ENCODE data around the gene CXCR5.

GRCh38 chr11:118873804-118874203 lies 9.9 kb upstream of the CXCR5 start:
- TF ChIP-seq, protein P1, sequence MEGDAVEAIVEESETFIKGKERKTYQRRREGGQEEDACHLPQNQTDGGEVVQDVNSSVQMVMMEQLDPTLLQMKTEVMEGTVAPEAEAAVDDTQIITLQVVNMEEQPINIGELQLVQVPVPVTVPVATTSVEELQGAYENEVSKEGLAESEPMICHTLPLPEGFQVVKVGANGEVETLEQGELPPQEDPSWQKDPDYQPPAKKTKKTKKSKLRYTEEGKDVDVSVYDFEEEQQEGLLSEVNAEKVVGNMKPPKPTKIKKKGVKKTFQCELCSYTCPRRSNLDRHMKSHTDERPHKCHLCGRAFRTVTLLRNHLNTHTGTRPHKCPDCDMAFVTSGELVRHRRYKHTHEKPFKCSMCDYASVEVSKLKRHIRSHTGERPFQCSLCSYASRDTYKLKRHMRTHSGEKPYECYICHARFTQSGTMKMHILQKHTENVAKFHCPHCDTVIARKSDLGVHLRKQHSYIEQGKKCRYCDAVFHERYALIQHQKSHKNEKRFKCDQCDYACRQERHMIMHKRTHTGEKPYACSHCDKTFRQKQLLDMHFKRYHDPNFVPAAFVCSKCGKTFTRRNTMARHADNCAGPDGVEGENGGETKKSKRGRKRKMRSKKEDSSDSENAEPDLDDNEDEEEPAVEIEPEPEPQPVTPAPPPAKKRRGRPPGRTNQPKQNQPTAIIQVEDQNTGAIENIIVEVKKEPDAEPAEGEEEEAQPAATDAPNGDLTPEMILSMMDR (IDR thresholded peaks at IDR 0.05): no peak
- TF ChIP-seq EZH2 (IDR thresholded peaks at IDR 0.05; ENCODE audit: borderline replicate concordance, insufficient read depth, low read depth, low read length, poor library complexity, severe bottlenecking): no peak
